Suprapubic skin (tissue), 4 donors: ENCODE measurements around the gene MYH11. TPM values are rescaled to one million over a fixed set of nuclear protein-coding genes. Genes with fewer than 3 reads are reported as not detected.

Source experiments
- DNase-seq, 2 donors: peaks; one replicate each; pipeline ENCODE4 v3.0.0-alpha.2; 2019; ENCODE audit warnings: low spot score in 2 of 2
- H3K27ac ChIP-seq: fragments of 200-600 bp; sonication (generic); one replicate; pipeline ENCODE4 v1.5.1; 2019
- H3K27me3 ChIP-seq: fragments of 200-600 bp; sonication (generic); one replicate; pipeline ENCODE4 v1.5.1; 2019
- H3K36me3 ChIP-seq: fragments of 200-600 bp; sonication (generic); one replicate; pipeline ENCODE4 v1.5.1; 2019
- H3K4me1 ChIP-seq: fragments of 200-600 bp; sonication (generic); one replicate; pipeline ENCODE4 v1.5.1; 2019
- H3K4me3 ChIP-seq: fragments of 200-600 bp; sonication (generic); one replicate; pipeline ENCODE4 v1.5.1; 2019; ENCODE audit warnings: mild to moderate bottlenecking
- H3K9me3 ChIP-seq: fragments of 200-600 bp; sonication (generic); one replicate; pipeline ENCODE4 v1.5.1; 2019
- EP300 ChIP-seq: sonication (generic); formaldehyde crosslinking; IDR thresholded peaks from one replicate; pipeline ENCODE4 v1.6.1; 2017; ENCODE audit warnings: antibody characterized with exemption
- POLR2A ChIP-seq, 2 donors: fragments of 450-650 bp; IDR thresholded peaks; one replicate each; pipeline ENCODE4 v1.6.1; 2017; ENCODE audit warnings: antibody characterized with exemption in 2 of 2, mild to moderate bottlenecking in 2 of 2, moderate library complexity in 2 of 2
- POLR2AphosphoS5 ChIP-seq, 3 donors: sonication (generic); formaldehyde crosslinking; IDR thresholded peaks; one replicate each; pipeline ENCODE4 v1.6.1; 2017; ENCODE audit warnings: antibody characterized with exemption in 3 of 3
- WGBS: methylation state at CpG from one replicate; pipeline ENCODE4 v1.1.5; 2018; 5-methylcytosine and 5-hydroxymethylcytosine counted together
- total RNA-seq, 4 donors: library from RNA; depleted of rRNA; stranded (reverse); fragments of >200 nt; gene quantifications; one replicate each; pipeline ENCODE4 v1.1.0, GENCODE V29; 2016
- TF ChIP-seq, protein P1 (sequence below), 2 donors: fragments of 200-600 bp in 1 of 2; fragments of 450-650 bp in 1 of 2; sonication (generic) in 1 of 2; IDR thresholded peaks; one replicate each; pipeline ENCODE4 v1.5.1; 2016 to 2019; ENCODE audit warnings: antibody characterized with exemption in 2 of 2, mild to moderate bottlenecking in 1 of 2, moderate library complexity in 1 of 2

Gene MYH11
- total RNA-seq, 4 donors from 2014 or later = 24.2 to 54.8 (median 36.0) TPM

DNA sequence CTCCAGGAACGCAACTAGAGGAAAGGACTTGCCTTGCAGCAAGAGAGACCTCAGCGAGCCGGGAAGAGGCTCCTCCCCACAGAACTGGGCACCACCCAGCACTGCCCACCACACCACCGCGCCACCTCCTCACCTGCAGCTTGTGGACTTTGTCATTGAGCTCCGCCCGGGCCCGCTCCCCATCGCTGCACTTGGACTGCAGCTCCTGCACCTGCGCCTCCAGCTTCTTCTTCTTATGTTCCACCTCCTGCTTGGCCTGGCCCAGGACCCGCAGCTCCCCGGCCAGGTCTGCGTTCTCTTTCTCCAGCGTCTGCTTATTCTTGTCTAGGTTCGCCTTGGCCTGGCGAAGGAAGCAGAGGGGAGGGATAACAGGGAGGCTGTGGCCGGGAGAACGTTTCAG lies 130.1 kb downstream of the MYH11 start:
- DNase-seq = no peak
- Histone ChIP-seq H3K36me3 (peaks cover 43% of the 10 kb centered on the region), H3K4me3 (no peak overlapping the region), H3K27me3 (no peaks in the 10 kb centered on the region), H3K27ac (no peak overlapping the region), H3K4me1 (no peaks in the 10 kb centered on the region), H3K9me3 (no peaks in the 10 kb centered on the region)
- 84% methylated on average over 18 of the region's 18 CpGs for WGBS
- TF ChIP-seq POLR2A (IDR thresholded peaks at IDR 0.05) (no peak), EP300 (no peak), POLR2AphosphoS5 (IDR thresholded peaks at IDR 0.05) (no peak)
- TF ChIP-seq, protein P1, sequence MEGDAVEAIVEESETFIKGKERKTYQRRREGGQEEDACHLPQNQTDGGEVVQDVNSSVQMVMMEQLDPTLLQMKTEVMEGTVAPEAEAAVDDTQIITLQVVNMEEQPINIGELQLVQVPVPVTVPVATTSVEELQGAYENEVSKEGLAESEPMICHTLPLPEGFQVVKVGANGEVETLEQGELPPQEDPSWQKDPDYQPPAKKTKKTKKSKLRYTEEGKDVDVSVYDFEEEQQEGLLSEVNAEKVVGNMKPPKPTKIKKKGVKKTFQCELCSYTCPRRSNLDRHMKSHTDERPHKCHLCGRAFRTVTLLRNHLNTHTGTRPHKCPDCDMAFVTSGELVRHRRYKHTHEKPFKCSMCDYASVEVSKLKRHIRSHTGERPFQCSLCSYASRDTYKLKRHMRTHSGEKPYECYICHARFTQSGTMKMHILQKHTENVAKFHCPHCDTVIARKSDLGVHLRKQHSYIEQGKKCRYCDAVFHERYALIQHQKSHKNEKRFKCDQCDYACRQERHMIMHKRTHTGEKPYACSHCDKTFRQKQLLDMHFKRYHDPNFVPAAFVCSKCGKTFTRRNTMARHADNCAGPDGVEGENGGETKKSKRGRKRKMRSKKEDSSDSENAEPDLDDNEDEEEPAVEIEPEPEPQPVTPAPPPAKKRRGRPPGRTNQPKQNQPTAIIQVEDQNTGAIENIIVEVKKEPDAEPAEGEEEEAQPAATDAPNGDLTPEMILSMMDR (IDR thresholded peaks at IDR 0.05) = no peak

DNA sequence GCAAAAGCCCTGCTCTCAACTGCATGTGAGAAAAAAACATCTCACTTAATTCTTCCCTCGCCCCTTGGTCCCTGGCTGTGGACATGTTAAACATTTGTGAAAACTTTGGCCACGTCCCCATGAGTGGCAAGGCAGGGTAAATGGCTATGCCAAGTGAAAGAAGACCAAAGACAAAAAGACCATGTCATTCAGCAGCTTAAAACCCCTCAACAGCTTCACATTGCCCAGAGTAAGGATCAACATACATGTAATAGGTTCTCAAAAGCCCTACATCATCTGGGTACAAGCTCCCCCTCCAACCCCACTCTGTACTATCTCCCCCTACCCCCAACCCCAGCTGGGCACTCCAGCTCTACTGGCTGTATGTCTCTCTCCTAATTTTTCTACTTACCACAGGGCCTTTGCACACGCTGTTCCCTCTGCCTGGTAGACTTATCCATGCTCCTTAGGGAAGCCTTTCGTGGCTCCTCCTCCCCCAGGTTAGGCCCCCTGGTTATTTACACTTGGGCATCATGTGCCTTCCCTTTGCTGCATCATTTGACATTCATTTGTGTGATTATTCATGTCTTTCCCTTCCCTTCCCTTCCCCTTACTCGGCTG lies 131.1 kb downstream of the MYH11 start:
- no peak overlapping the region for H3K4me3 ChIP-seq
- H3K9me3 ChIP-seq = no peaks in the 10 kb centered on the region
- no peak overlapping the region for H3K27ac ChIP-seq
- peaks cover 51% of the 10 kb centered on the region for H3K36me3 ChIP-seq
- WGBS = 96% methylated on average over 5 of the region's 5 CpGs
- no peaks in the 10 kb centered on the region for H3K4me1 ChIP-seq
- TF ChIP-seq POLR2AphosphoS5 (IDR thresholded peaks at IDR 0.05) (no peak), POLR2A (IDR thresholded peaks at IDR 0.05) (no peak), EP300 (no peak)
- TF ChIP-seq, protein P1 (IDR thresholded peaks at IDR 0.05) = no peak
- DNase-seq = no peak
- H3K27me3 ChIP-seq = no peaks in the 10 kb centered on the region

DNA sequence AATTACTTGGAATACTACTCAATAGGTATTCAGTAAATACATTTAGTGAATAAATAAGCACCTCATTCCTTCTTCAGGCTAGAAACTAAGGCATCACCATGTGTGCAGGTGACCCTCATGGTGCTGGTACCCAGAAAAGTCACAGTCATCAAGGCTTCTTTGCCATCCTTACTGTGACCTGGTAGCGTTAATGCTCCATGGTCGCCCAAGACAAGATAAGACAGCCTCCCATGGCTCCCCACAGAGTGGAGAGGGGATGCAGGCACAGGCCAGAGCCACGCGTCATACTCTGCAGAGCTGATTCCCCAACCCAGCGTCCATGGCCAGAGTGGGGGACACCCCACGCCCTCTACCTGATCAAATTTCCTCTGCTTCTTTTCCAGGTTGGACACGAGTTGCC lies 133.0 kb downstream of the MYH11 start:
- no peak overlapping the region for H3K27ac ChIP-seq
- no peak for DNase-seq
- no peaks in the 10 kb centered on the region for H3K9me3 ChIP-seq
- no peak overlapping the region for H3K4me3 ChIP-seq
- no peaks in the 10 kb centered on the region for H3K4me1 ChIP-seq
- TF ChIP-seq POLR2A (IDR thresholded peaks at IDR 0.05) (no peak), EP300 (no peak), POLR2AphosphoS5 (IDR thresholded peaks at IDR 0.05) (no peak)
- TF ChIP-seq, protein P1 (IDR thresholded peaks at IDR 0.05) = no peak
- H3K36me3 ChIP-seq = peaks cover 62% of the 10 kb centered on the region
- 86% methylated on average over 7 of the region's 7 CpGs for WGBS
- no peaks in the 10 kb centered on the region for H3K27me3 ChIP-seq

DNA sequence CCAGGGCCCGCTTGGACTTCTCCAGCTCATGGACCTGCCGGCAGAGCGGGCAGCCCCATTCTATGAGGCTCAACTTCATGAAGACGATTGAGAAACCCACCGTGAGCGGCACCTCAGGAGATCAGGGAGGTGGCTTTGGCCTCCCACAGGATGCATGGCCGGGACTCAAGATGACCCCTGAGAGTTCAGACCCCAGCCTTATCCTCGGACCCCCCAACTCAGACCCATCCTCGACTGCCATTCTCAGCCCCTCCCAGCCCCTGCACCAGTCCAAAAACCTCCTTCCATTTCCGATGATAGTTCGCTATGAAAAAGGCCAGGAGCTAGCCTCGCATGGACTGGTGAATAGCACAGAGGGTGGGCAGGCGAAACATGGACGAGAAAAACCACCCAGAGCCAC lies 135.8 kb downstream of the MYH11 start:
- Histone ChIP-seq H3K4me1 (no peaks in the 10 kb centered on the region), H3K4me3 (no peak overlapping the region), H3K27ac (no peak overlapping the region), H3K36me3 (peaks cover 78% of the 10 kb centered on the region), H3K9me3 (no peaks in the 10 kb centered on the region), H3K27me3 (no peaks in the 10 kb centered on the region)
- no peak for TF ChIP-seq POLR2A (IDR thresholded peaks at IDR 0.05)
- TF ChIP-seq POLR2AphosphoS5 (IDR thresholded peaks at IDR 0.05) = no peak
- TF ChIP-seq EP300 = no peak
- TF ChIP-seq, protein P1 (IDR thresholded peaks at IDR 0.05) = no peak
- WGBS = 93% methylated on average over 14 of the region's 14 CpGs
- no peak for DNase-seq

DNA sequence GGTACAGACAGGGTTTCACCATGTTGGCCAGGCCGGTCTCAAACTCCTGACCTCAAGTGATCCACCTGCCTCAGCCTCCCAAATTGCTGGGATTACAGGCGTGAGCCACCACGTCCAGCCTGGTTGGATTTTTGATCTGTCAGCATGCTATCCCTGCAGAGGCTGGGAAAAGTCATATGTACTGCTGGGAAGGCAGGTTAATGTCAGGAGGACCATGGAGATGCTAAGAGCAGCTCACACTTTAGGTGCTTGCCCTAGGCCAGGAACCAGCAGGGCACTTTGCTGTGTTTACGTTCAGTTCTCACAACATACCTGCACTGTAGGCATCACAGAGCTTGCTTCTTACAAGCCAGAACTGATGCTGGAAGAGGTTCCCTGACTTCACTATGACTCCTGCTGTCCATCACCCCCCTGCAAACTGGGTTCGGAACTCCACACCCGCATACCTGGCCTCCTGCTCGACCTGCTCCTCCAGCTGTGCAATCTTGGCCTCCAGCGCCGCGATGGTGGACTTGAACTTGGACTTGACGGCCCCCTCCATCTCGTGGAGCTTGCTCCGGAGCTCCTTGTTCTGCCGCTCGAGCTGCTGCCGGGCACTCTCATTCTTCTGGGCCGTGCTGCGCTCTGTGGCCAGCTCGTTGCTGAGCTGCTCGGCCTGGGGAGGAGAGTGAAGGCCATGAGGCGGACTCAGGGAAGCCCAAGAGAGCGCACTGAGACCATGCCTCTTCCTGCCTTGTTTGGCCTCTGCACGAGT lies 140.0 kb downstream of the MYH11 start:
- 93% methylated on average over 23 of the region's 23 CpGs for WGBS
- no peak for TF ChIP-seq EP300
- TF ChIP-seq, protein P1 (IDR thresholded peaks at IDR 0.05) = no peak
- TF ChIP-seq POLR2A (IDR thresholded peaks at IDR 0.05) = no peak
- TF ChIP-seq POLR2AphosphoS5 (IDR thresholded peaks at IDR 0.05) = no peak
- Histone ChIP-seq H3K9me3 (no peaks in the 10 kb centered on the region), H3K4me1 (no peaks in the 10 kb centered on the region), H3K36me3 (peaks cover 66% of the 10 kb centered on the region), H3K27ac (no peak overlapping the region), H3K27me3 (no peaks in the 10 kb centered on the region), H3K4me3 (no peak overlapping the region)
- no peak for DNase-seq
